ENCODE data around the gene SMARCA4.

Gene SMARCA4

DNA sequence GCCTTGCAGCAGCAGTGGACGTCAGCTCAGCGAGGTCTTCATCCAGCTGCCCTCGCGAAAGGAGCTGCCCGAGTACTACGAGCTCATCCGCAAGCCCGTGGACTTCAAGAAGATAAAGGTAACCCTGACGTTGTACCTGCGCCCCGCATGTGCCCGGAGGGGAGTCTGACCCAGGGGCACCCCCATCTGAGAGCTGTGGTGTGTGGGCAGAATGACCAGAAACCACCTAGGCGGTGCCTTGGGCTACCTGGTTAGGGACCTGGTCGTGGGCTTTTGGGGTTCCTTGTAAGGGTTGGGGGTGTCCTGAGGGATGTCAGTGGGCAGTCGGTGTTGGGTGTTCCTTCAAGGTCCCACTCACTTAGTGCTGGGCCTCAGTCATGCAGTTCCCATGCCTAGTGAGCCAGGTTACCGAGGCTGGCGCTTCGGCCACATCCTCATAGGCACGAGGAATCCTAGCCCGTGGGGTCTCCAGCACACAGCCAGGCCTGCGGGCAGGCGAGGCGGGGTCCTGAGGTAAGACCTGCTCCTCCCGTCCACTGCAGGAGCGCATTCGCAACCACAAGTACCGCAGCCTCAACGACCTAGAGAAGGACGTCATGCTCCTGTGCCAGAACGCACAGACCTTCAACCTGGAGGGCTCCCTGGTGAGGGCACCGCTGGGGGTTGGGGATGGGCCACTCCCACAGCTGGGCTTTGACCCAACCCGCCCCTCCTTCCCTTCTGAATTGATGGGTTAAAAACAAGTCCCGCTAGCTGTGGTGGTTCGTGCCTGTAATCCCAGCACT, 97.6 kb downstream of the SMARCA4 start:
- no peak overlapping the region for H3K4me2 ChIP-seq (ENCODE audit: low read length)
- no peak overlapping the region for H3K9ac ChIP-seq (ENCODE audit: low read length)
- no peaks in the 10 kb centered on the region for H3K9me3 ChIP-seq (ENCODE audit: low read length)
- no peaks in the 10 kb centered on the region for H3K4me1 ChIP-seq (ENCODE audit: insufficient read depth, low read length, severe bottlenecking)
- H3K27ac ChIP-seq (ENCODE audit: low read depth, low read length, poor library complexity, severe bottlenecking): no peak overlapping the region
- H3K9me2 ChIP-seq (ENCODE audit: low read depth, low read length): no peaks in the 10 kb centered on the region
- no peaks in the 10 kb centered on the region for H3F3A ChIP-seq (ENCODE audit: insufficient read depth, low read length)
- no peaks in the 10 kb centered on the region for H3K27me3 ChIP-seq (ENCODE audit: insufficient read depth, low read length)
- no peak overlapping the region for H2AFZ ChIP-seq (ENCODE audit: low read length)
- no peak for TF ChIP-seq EZH2 (IDR thresholded peaks at IDR 0.05; ENCODE audit: borderline replicate concordance, low read length)
- TF ChIP-seq, protein P1, sequence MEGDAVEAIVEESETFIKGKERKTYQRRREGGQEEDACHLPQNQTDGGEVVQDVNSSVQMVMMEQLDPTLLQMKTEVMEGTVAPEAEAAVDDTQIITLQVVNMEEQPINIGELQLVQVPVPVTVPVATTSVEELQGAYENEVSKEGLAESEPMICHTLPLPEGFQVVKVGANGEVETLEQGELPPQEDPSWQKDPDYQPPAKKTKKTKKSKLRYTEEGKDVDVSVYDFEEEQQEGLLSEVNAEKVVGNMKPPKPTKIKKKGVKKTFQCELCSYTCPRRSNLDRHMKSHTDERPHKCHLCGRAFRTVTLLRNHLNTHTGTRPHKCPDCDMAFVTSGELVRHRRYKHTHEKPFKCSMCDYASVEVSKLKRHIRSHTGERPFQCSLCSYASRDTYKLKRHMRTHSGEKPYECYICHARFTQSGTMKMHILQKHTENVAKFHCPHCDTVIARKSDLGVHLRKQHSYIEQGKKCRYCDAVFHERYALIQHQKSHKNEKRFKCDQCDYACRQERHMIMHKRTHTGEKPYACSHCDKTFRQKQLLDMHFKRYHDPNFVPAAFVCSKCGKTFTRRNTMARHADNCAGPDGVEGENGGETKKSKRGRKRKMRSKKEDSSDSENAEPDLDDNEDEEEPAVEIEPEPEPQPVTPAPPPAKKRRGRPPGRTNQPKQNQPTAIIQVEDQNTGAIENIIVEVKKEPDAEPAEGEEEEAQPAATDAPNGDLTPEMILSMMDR (IDR thresholded peaks at IDR 0.05; ENCODE audit: low read length): no peak
- peaks cover 83% of the 10 kb centered on the region for H3K36me3 ChIP-seq (ENCODE audit: insufficient read depth, low read length)
- no peaks in the 10 kb centered on the region for H3K79me2 ChIP-seq (ENCODE audit: insufficient read depth, low read length)
- H3K4me3 ChIP-seq (ENCODE audit: low read depth, low read length, poor library complexity, severe bottlenecking): no peak overlapping the region
- H4K20me1 ChIP-seq (ENCODE audit: insufficient read depth, low read length): no peaks in the 10 kb centered on the region

DNA sequence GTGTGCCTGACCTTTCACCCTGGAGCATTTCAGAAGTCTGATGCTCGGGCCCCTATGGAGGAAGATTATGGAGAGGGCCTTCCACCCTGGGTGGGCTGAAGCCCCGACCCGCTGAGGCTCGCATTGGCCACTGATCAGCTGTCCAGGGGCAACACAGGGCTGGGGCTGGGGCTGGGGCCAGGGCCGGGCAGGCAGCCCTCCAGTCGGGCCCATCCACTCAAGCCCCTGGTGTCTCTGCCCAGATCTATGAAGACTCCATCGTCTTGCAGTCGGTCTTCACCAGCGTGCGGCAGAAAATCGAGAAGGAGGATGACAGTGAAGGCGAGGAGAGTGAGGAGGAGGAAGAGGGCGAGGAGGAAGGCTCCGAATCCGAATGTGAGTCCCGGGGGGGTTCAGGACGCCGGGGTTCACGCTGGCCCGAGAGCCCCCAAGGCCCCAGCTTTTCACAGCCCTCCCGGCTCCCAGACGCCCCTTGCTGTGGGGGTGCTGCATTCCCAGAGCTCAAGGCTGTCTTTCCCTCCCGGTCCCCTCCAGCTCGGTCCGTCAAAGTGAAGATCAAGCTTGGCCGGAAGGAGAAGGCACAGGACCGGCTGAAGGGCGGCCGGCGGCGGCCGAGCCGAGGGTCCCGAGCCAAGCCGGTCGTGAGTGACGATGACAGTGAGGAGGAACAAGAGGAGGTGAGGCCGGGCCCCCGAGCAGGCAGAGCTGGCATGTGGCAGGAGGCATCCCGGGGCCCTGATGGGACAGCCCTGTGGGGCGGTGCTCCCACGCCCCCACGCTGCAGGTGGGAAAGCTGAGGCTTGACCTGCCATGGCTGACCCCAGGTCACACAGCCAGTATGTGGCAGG, 98.9 kb downstream of the SMARCA4 start:
- TF ChIP-seq, protein P1 (IDR thresholded peaks at IDR 0.05; ENCODE audit: low read length): no peak
- TF ChIP-seq EZH2 (IDR thresholded peaks at IDR 0.05; ENCODE audit: borderline replicate concordance, low read length): no peak

DNA sequence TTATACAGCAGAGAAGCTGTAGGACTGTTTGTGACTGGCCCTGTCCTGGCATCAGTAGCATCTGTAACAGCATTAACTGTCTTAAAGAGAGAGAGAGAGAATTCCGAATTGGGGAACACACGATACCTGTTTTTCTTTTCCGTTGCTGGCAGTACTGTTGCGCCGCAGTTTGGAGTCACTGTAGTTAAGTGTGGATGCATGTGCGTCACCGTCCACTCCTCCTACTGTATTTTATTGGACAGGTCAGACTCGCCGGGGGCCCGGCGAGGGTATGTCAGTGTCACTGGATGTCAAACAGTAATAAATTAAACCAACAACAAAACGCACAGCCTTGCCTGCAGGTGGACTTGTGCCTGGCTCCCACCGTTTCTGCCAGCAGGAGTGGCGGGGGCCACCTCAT, 101.1 kb downstream of the SMARCA4 start:
- H3K9ac ChIP-seq (ENCODE audit: low read length): no peak overlapping the region
- no peaks in the 10 kb centered on the region for H3K4me1 ChIP-seq (ENCODE audit: insufficient read depth, low read length, severe bottlenecking)
- H3K9me3 ChIP-seq (ENCODE audit: low read length): no peaks in the 10 kb centered on the region
- no peaks in the 10 kb centered on the region for H3K9me2 ChIP-seq (ENCODE audit: low read depth, low read length)
- no peak for TF ChIP-seq EZH2 (IDR thresholded peaks at IDR 0.05; ENCODE audit: borderline replicate concordance, low read length)
- TF ChIP-seq, protein P1 (IDR thresholded peaks at IDR 0.05; ENCODE audit: low read length): no peak
- no peaks in the 10 kb centered on the region for H3F3A ChIP-seq (ENCODE audit: insufficient read depth, low read length)
- no peak overlapping the region for H2AFZ ChIP-seq (ENCODE audit: low read length)
- no peaks in the 10 kb centered on the region for H3K79me2 ChIP-seq (ENCODE audit: insufficient read depth, low read length)
- H3K36me3 ChIP-seq (ENCODE audit: insufficient read depth, low read length): peaks cover 77% of the 10 kb centered on the region
- H3K4me2 ChIP-seq (ENCODE audit: low read length): no peak overlapping the region
- no peak overlapping the region for H3K27ac ChIP-seq (ENCODE audit: low read depth, low read length, poor library complexity, severe bottlenecking)
- no peaks in the 10 kb centered on the region for H3K27me3 ChIP-seq (ENCODE audit: insufficient read depth, low read length)
- no peak overlapping the region for H3K4me3 ChIP-seq (ENCODE audit: low read depth, low read length, poor library complexity, severe bottlenecking)
- H4K20me1 ChIP-seq (ENCODE audit: insufficient read depth, low read length): no peaks in the 10 kb centered on the region

More for the DNA sequence above, 98.9 kb downstream of the SMARCA4 start:
- Histone ChIP-seq H3K36me3 (ENCODE audit: insufficient read depth, low read length) (peaks cover 78% of the 10 kb centered on the region), H3K27me3 (ENCODE audit: insufficient read depth, low read length) (no peaks in the 10 kb centered on the region), H3F3A (ENCODE audit: insufficient read depth, low read length) (no peaks in the 10 kb centered on the region), H3K27ac (ENCODE audit: low read depth, low read length, poor library complexity, severe bottlenecking) (no peak overlapping the region), H3K4me3 (ENCODE audit: low read depth, low read length, poor library complexity, severe bottlenecking) (no peak overlapping the region), H3K4me2 (ENCODE audit: low read length) (no peak overlapping the region), H2AFZ (ENCODE audit: low read length) (no peak overlapping the region), H3K9me2 (ENCODE audit: low read depth, low read length) (no peaks in the 10 kb centered on the region), H3K9me3 (ENCODE audit: low read length) (no peaks in the 10 kb centered on the region), H4K20me1 (ENCODE audit: insufficient read depth, low read length) (no peaks in the 10 kb centered on the region), H3K4me1 (ENCODE audit: insufficient read depth, low read length, severe bottlenecking) (no peaks in the 10 kb centered on the region), H3K9ac (ENCODE audit: low read length) (no peak overlapping the region), H3K79me2 (ENCODE audit: insufficient read depth, low read length) (no peaks in the 10 kb centered on the region)

Data from OCI-LY1 (cell line).